Transverse colon (tissue), 4 donors: ENCODE data around the gene TFG. TPM values are rescaled to one million over a fixed set of nuclear protein-coding genes. Genes with fewer than 3 reads are reported as not detected.

Experiments used
- DNase-seq: peaks from one replicate; pipeline ENCODE4 v3.0.0-alpha.2; 2019
- H3K27ac ChIP-seq, 4 donors: fragments of 200-600 bp; sonication (generic); 2 replicates each; pipeline ENCODE4 v1.5.1; 2016 to 2018; ENCODE audit warnings: inconsistent platforms in 4 of 4
- H3K27me3 ChIP-seq: fragments of 200-600 bp; sonication (generic); 2 replicates; pipeline ENCODE4 v1.5.1; 2017; ENCODE audit warnings: inconsistent platforms
- H3K36me3 ChIP-seq, 4 donors: fragments of 200-600 bp; sonication (generic); 2 replicates each; pipeline ENCODE4 v1.5.1; 2017 to 2019; ENCODE audit warnings: inconsistent platforms in 4 of 4
- H3K4me1 ChIP-seq, 4 donors: fragments of 200-600 bp; sonication (generic); 2 replicates each; pipeline ENCODE4 v1.5.1; 2017 to 2020; ENCODE audit warnings: inconsistent platforms in 4 of 4
- H3K4me3 ChIP-seq, 4 donors: fragments of 200-600 bp; sonication (generic); 1 replicate in 1 of 4; 2 replicates in 3 of 4; pipeline versions ENCODE4 v1.5.1 to v1.6.1; 2017 to 2019; ENCODE audit warnings: inconsistent platforms in 4 of 4
- H3K9me3 ChIP-seq, 2 donors: fragments of 200-600 bp; sonication (generic); 2 replicates each; pipeline ENCODE4 v1.5.1; 2017 to 2019; ENCODE audit warnings: inconsistent platforms in 2 of 2
- EP300 ChIP-seq: sonication (generic); formaldehyde crosslinking; IDR thresholded peaks from one replicate; pipeline ENCODE4 v1.6.1; 2017; ENCODE audit warnings: antibody characterized with exemption, low read depth
- POLR2A ChIP-seq: fragments of 450-650 bp; IDR thresholded peaks from one replicate; pipeline ENCODE4 v1.6.1; 2016; ENCODE audit warnings: antibody characterized with exemption, mild to moderate bottlenecking, moderate library complexity
- POLR2AphosphoS5 ChIP-seq, 3 donors: sonication (generic); formaldehyde crosslinking; IDR thresholded peaks; one replicate each; pipeline ENCODE4 v1.6.1; 2016; ENCODE audit warnings: antibody characterized with exemption in 3 of 3
- WGBS, 2 donors: methylation state at CpG; one replicate each; pipeline ENCODE4 v1.1.5; 2018; ENCODE audit warnings: low coverage in 1 of 2; 5-methylcytosine and 5-hydroxymethylcytosine counted together
- in situ Hi-C, 4 donors: fragments of 200-750 bp; cut with MboI; loops; one replicate each; pipeline versions ENCODE4 v1.15.0 to v1.15.1; 2017; ENCODE audit warnings: low sequenced_read_pairs in 3 of 4, low pct_ligation_motif_present in 1 of 4, low pct_unique_long_range_greater_than_20kb in 1 of 4
- intact Hi-C: fragments of 100-400 bp; cut with DNase I; formaldehyde crosslinking; loops from one replicate; pipeline ENCODE4 v1.15.1; 2023; ENCODE audit warnings: low total_unique reads
- total RNA-seq, 4 donors: library from RNA; depleted of rRNA; stranded (reverse); fragments of >200 nt; gene quantifications; one replicate each; pipeline ENCODE4 v1.1.0, GENCODE V29; 2016
- TF ChIP-seq, protein P1 (sequence below), 5 experiments: fragments of 200-600 bp in 3 of 5; fragments of 450-650 bp in 2 of 5; sonication (generic) in 3 of 5; IDR thresholded peaks; 1 replicate in 2 of 5; 2 replicates in 3 of 5; pipeline ENCODE4 v1.5.1; 2016 to 2017; ENCODE audit warnings: antibody characterized with exemption in 5 of 5, inconsistent platforms in 3 of 5, mild to moderate bottlenecking in 2 of 5, moderate library complexity in 1 of 5

TFG gene
- total RNA-seq, 4 donors from 2014 or later: 72.2 to 118 (median 94.3) TPM

DNA sequence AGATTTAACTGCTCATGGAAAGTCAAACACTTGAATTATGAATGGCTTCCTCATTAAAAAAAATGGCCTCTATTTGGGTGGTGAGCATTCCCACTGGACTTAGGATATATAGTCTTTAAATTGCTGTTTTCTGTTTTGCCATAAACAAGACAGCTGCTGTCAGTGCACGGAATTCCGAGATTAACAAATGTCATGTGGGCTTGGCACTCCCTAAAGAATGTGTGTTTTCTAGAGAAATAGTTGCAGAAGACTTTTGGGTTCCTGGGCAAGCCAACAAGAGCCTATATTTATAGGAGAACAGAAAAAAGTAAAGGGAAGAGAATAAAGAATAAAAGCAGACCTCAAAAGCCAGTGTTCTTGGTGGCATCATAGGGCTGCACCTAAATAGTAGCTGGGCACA is 13.6 kb upstream of the TFG start:
- no peak for DNase-seq
- in situ Hi-C loops: no loop called here
- H3K27ac ChIP-seq: no peak overlapping the region
- H3K4me1 ChIP-seq: no peaks in the 10 kb centered on the region
- no peaks in the 10 kb centered on the region for H3K36me3 ChIP-seq
- no peak for TF ChIP-seq POLR2AphosphoS5 (IDR thresholded peaks at IDR 0.05)
- no peak for TF ChIP-seq POLR2A
- TF ChIP-seq EP300: no peak
- TF ChIP-seq, protein P1, sequence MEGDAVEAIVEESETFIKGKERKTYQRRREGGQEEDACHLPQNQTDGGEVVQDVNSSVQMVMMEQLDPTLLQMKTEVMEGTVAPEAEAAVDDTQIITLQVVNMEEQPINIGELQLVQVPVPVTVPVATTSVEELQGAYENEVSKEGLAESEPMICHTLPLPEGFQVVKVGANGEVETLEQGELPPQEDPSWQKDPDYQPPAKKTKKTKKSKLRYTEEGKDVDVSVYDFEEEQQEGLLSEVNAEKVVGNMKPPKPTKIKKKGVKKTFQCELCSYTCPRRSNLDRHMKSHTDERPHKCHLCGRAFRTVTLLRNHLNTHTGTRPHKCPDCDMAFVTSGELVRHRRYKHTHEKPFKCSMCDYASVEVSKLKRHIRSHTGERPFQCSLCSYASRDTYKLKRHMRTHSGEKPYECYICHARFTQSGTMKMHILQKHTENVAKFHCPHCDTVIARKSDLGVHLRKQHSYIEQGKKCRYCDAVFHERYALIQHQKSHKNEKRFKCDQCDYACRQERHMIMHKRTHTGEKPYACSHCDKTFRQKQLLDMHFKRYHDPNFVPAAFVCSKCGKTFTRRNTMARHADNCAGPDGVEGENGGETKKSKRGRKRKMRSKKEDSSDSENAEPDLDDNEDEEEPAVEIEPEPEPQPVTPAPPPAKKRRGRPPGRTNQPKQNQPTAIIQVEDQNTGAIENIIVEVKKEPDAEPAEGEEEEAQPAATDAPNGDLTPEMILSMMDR (IDR thresholded peaks at IDR 0.05): no peak
- no peak overlapping the region for H3K4me3 ChIP-seq
- peaks cover 14% of the 10 kb centered on the region for H3K27me3 ChIP-seq
- no peaks in the 10 kb centered on the region for H3K9me3 ChIP-seq
- WGBS, 2 donors: 51 to 67% methylated on average over 2 of the region's 2 CpGs
- intact Hi-C loops: no loop called here

DNA sequence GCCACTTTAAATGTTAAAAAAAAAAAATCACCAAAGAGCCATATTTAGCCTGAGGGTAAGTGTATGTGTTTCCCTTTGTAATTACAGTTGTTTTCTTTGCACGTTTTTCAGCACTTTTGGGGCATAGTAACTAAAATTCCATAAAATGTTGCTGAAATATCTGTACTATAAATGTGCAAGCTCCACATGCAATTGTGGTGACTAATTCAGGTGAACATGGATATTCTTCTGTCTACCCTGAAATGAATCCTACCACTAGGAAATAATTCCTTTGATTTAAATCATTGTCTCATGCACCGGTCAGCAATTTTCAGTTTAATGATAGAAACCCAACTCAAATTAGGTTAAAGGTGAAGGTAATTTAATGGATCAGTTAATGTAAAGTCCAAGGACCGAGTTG is 13.1 kb upstream of the TFG start:
- intact Hi-C loops: no loop called here
- H3K36me3 ChIP-seq: no peaks in the 10 kb centered on the region
- DNase-seq: no peak
- no peak overlapping the region for H3K4me3 ChIP-seq
- H3K27ac ChIP-seq: no peak overlapping the region
- WGBS, 2 donors: 77 to 85% methylated on average over 3 of the region's 3 CpGs
- in situ Hi-C loops: no loop called here
- TF ChIP-seq POLR2A (no peak), POLR2AphosphoS5 (IDR thresholded peaks at IDR 0.05) (no peak), EP300 (no peak)
- TF ChIP-seq, protein P1 (IDR thresholded peaks at IDR 0.05): no peak
- H3K4me1 ChIP-seq: no peaks in the 10 kb centered on the region
- peaks cover 14% of the 10 kb centered on the region for H3K27me3 ChIP-seq
- no peaks in the 10 kb centered on the region for H3K9me3 ChIP-seq

GRCh38 chr3:100697172-100697571 is 12.1 kb upstream of the TFG start:
- no peaks in the 10 kb centered on the region for H3K9me3 ChIP-seq
- no peak overlapping the region for H3K4me3 ChIP-seq
- DNase-seq: no peak
- intact Hi-C loops: no loop called here
- in situ Hi-C loops: no loop called here
- WGBS, 2 donors: 53 to 94% methylated on average over 3 to 4 of the region's 7 CpGs
- no peak overlapping the region for H3K27ac ChIP-seq
- H3K4me1 ChIP-seq: no peaks in the 10 kb centered on the region
- no peak for TF ChIP-seq POLR2A
- TF ChIP-seq POLR2AphosphoS5 (IDR thresholded peaks at IDR 0.05): no peak
- TF ChIP-seq EP300: no peak
- TF ChIP-seq, protein P1 (IDR thresholded peaks at IDR 0.05): no peak
- peaks cover 14% of the 10 kb centered on the region for H3K27me3 ChIP-seq
- no peaks in the 10 kb centered on the region for H3K36me3 ChIP-seq

DNA sequence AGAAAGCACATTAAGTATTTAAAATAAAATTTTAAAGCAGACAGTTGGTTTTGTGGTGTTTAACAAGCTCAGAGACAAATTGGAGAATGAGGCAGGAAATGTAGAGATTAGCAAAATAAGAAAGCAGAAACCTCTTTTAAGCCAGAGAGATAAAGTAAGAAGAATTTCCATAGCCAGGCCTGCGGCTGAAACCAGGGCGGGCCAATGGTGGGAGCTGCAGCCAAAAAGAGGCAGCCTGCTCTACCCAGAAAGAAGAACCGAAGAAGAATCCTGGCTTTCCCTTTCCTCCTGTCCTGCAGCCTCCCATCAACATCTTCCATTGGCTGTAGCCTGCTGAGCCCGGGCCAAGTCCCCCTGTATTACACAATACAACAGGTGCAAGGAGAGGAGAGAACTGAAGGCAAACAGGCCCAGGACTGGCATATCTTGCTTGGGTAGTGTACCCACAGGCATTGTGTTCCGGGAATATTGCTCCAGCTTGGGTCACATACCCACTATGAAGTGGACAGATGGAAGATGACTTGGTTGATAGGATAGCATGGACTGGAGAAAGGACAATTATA is 11.5 kb upstream of the TFG start:
- Histone ChIP-seq H3K9me3 (no peaks in the 10 kb centered on the region), H3K36me3 (no peaks in the 10 kb centered on the region), H3K4me1 (no peaks in the 10 kb centered on the region), H3K27ac (no peak overlapping the region), H3K27me3 (peaks cover 9% of the 10 kb centered on the region), H3K4me3 (no peak overlapping the region)
- DNase-seq: no peak
- in situ Hi-C loops (no loop called here), intact Hi-C loops (no loop called here)
- WGBS, 2 donors: 79 to 80% methylated on average over 3 to 5 of the region's 5 CpGs
- TF ChIP-seq EP300: no peak
- no peak for TF ChIP-seq POLR2A
- TF ChIP-seq, protein P1 (IDR thresholded peaks at IDR 0.05): no peak
- TF ChIP-seq POLR2AphosphoS5 (IDR thresholded peaks at IDR 0.05): no peak
